Measurements from ENCODE around the gene SCYL3.

DNA sequence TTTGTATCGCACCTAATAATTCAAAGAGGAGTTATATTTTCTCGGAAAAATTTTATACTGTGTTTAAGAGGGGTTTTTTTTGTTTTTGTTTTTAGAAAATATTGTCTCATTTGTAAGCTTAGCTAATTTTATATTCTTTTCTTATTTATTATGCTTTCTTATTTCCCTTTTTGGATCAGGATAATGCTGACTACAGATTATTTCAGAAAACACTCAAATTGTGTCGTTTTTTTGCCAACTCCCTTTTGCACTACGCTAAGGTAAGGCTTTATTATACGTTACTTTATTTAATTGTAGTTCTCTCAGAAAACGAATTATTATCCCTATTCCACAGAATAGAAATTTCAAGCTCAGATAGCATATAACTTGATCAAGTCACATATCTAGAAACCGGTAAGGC lies 72.2 kb downstream of the SCYL3 start:
- TF ChIP-seq POLR2A (IDR thresholded peaks at IDR 0.05; ENCODE audit: low read length), result no peak
- TF ChIP-seq GATA1 (IDR thresholded peaks at IDR 0.05; ENCODE audit: low read depth, low read length), result no peak
